Retinal pigment epithelial cell (primary cell): Measurements from ENCODE around the gene NEUROD6.

Source experiments
- DNase-seq: peaks from one replicate; pipeline ENCODE4 v3.0.0-alpha.2; 2010; ENCODE audit warnings: low read depth
- H3K4me3 ChIP-seq: 2 replicates; pipeline ENCODE4 v1.5.1; 2011; ENCODE audit warnings: mild to moderate bottlenecking, low read length, control low read depth, moderate library complexity
- CTCF ChIP-seq: conservative IDR thresholded peaks from 2 replicates; pipeline ENCODE4 v1.5.1; 2011; ENCODE audit warnings: low read depth, low read length, control low read depth, inconsistent platforms

NEUROD6 gene

GRCh38 chr7:31343516-31344305 is 3.2 kb upstream of the NEUROD6 start:
- TF ChIP-seq CTCF = no peak
- DNase-seq = no peak

GRCh38 chr7:31341141-31341540 is 615 bp upstream of the NEUROD6 start:
- no peak for DNase-seq
- no peak overlapping the region for H3K4me3 ChIP-seq
- no peak for TF ChIP-seq CTCF

More at GRCh38 chr7:31343516-31344305, 3.2 kb upstream of the NEUROD6 start:
- H3K4me3 ChIP-seq = no peak overlapping the region

DNA sequence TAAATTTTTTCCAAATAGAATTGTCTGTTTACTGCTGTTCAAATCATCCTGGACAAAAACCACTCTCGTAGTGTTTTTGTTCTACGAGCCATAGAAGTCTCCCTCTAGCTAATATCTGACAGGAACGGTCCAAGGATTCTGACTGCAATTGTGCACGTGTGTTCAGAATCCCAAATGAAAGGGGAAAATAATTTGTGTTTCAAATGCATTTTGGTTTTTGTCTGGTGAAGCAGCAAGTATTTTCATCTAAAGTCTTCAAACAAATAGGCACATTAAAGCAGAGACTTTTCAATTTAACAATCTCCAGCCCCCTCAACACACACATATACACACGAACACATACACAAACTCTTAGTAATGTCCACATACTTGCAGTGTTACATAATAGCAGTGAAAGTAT is 475 bp downstream of the NEUROD6 start:
- no peak for TF ChIP-seq CTCF
- DNase-seq = no peak
- H3K4me3 ChIP-seq = no peak overlapping the region

DNA sequence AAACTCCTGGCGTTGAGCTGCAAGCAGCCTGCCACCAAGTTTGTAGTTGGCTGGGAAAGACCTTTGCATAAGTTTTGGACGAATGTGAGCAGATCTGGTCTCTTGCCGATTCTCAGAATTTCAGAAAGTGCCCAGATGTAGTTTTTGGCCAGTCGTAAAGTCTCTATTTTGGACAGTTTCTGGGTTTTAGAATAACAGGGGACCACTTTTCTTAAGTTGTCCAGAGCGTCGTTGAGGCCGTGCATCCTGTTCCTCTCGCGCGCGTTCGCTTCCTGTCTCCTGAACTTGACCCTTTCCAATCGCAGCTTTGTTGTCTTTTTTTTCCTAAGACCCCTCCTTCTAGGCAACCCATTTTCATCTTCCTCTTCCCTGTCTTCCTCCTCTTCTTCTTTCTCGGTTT is 1.8 kb downstream of the NEUROD6 start:
- no peak for DNase-seq
- no peak for TF ChIP-seq CTCF
- no peak overlapping the region for H3K4me3 ChIP-seq

DNA sequence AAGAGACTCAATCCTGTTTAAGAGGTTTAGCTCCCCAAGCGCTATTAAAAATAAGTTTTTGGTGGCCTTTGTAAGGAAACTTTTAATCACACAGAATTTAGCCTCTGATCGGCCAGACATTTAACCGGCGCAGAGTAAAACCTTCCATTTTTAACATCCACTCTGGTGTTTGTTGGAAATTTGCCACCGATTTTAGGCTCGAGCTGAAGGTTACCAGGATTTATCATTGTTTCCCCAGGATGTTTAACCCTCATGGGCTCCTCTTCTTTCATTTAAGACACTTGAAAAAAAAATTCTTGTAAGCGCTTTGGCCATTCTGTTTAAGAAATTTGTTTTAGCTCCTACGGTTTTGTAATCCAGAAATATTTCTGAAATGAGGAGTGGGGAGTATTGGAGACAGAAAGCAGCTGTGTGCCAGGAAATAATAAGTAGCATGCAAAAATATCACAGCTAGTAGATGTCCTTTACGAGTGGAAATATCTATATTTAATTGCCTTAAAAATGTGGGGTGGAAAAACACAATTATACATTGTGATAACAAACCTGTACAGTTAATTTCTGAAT is 3.4 kb downstream of the NEUROD6 start:
- DNase-seq = no peak
- TF ChIP-seq CTCF = no peak
- peak overlapping the region; percentile 34 for H3K4me3 ChIP-seq

DNA sequence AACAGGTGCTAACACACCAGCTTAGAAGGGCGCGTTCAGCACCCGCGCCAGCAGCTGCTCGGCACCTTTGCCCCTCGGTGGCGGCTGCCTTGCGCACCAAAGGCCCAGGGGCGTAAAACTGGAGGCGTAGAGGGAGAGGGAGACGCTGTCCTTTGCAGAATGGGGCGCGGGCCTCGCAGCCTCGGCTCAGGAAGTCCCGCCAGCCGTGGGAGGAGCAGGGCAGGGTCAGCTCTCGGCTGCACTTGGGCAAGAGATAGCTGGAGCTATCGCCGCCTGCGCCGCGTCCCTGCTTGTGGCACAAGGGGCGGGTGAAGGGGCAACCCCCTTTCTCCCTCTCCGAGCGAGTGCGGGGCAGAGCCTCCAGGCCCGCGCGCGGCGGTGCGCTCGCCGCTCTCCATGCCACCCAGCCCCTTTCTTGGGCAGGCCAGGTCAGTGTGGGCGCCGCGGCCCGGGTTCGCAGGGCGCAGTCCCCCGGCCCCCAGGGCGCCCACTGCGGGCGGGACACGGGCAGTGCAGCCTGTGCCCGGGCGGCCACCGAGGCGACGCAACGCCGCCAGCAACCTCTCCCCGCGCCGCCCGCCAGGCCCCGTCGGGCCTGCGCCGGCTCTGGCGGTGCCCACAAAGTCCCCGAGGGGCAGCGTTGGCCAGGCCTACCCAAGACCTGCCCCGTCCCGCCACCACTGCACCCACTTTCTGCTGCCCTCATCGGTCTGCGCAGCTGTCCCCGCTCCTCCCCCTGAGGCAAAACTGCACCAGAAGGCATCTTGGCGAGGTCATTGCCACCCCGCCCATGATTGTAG is 4.1 kb downstream of the NEUROD6 start:
- TF ChIP-seq CTCF = peak; percentile 21
- H3K4me3 ChIP-seq = peak overlapping the region; percentile 34
- no peak for DNase-seq
